Mucosa of stomach (tissue), 1 donor: Measurements from ENCODE around the gene NUDT12.

ENCODE experiments used
- H3K27me3 ChIP-seq: one replicate; pipeline ENCODE4 v1.7.0; 2013; ENCODE audit warnings: mild to moderate bottlenecking, low read length; ENCODE audit not compliant: control insufficient read depth, insufficient read depth
- H3K36me3 ChIP-seq: one replicate; pipeline ENCODE4 v1.7.0; 2013; ENCODE audit warnings: low read length; ENCODE audit not compliant: control insufficient read depth, insufficient read depth
- H3K4me1 ChIP-seq: one replicate; pipeline ENCODE4 v1.7.0; 2013; ENCODE audit warnings: mild to moderate bottlenecking, low read length; ENCODE audit not compliant: control insufficient read depth, insufficient read depth
- H3K4me3 ChIP-seq: one replicate; pipeline ENCODE4 v1.7.0; 2013; ENCODE audit warnings: low read length
- H3K9ac ChIP-seq: one replicate; pipeline ENCODE4 v1.7.0; 2013; ENCODE audit warnings: mild to moderate bottlenecking, low read length, moderate library complexity
- H3K9me3 ChIP-seq: one replicate; pipeline ENCODE4 v1.7.0; 2013; ENCODE audit warnings: mild to moderate bottlenecking, low read length, moderate library complexity; ENCODE audit not compliant: control insufficient read depth
- donor health status: Pancreatic carcinoma.

Gene NUDT12

GRCh38 chr5:103562453-103563157, at the start of gene NUDT12:
Gene NUDT12, minus strand, starts transcription at chr5:103562789. Its CDS starts 2,541 bp downstream, at chr5:103560248.
- no peaks in the 10 kb centered on the region for H3K36me3 ChIP-seq
- peaks cover 3% of the 10 kb centered on the region for H3K4me1 ChIP-seq
- peak within 1 kb of the TSS; percentile 88 for H3K4me3 ChIP-seq
- no peaks in the 10 kb centered on the region for H3K9me3 ChIP-seq
- peak within 1 kb of the TSS; percentile 98 for H3K9ac ChIP-seq
- H3K27me3 ChIP-seq = no peaks in the 10 kb centered on the region

GRCh38 chr5:103607346-103607745, 44.8 kb upstream of the NUDT12 start:
- Histone ChIP-seq H3K9me3 (no peaks in the 10 kb centered on the region), H3K36me3 (no peaks in the 10 kb centered on the region), H3K27me3 (no peaks in the 10 kb centered on the region), H3K4me3 (no peak overlapping the region), H3K4me1 (no peaks in the 10 kb centered on the region), H3K9ac (no peak overlapping the region)

- Histone ChIP-seq H3K4me3 (no peak overlapping the region), H3K27me3 (no peaks in the 10 kb centered on the region), H3K4me1 (no peaks in the 10 kb centered on the region), H3K9ac (no peak overlapping the region), H3K36me3 (no peaks in the 10 kb centered on the region), H3K9me3 (no peaks in the 10 kb centered on the region)
Measured at GRCh38 chr5:103605277-103605676, 42.7 kb upstream of the NUDT12 start.

- no peak overlapping the region for H3K9ac ChIP-seq
- no peaks in the 10 kb centered on the region for H3K27me3 ChIP-seq
- H3K4me3 ChIP-seq = no peak overlapping the region
- no peaks in the 10 kb centered on the region for H3K4me1 ChIP-seq
- H3K9me3 ChIP-seq = no peaks in the 10 kb centered on the region
- H3K36me3 ChIP-seq = no peaks in the 10 kb centered on the region
Measured at GRCh38 chr5:103602438-103602837, 39.8 kb upstream of the NUDT12 start.

- Histone ChIP-seq H3K4me1 (no peaks in the 10 kb centered on the region), H3K9ac (no peak overlapping the region), H3K36me3 (no peaks in the 10 kb centered on the region), H3K9me3 (no peaks in the 10 kb centered on the region), H3K27me3 (no peaks in the 10 kb centered on the region), H3K4me3 (no peak overlapping the region)
Measured at GRCh38 chr5:103601314-103601713, 38.7 kb upstream of the NUDT12 start.

- Histone ChIP-seq H3K36me3 (no peaks in the 10 kb centered on the region), H3K4me3 (no peak overlapping the region), H3K9ac (no peak overlapping the region), H3K4me1 (no peaks in the 10 kb centered on the region), H3K9me3 (no peaks in the 10 kb centered on the region), H3K27me3 (no peaks in the 10 kb centered on the region)
Measured at GRCh38 chr5:103600086-103600485, 37.5 kb upstream of the NUDT12 start.

GRCh38 chr5:103598997-103599566, 36.5 kb upstream of the NUDT12 start:
- no peak overlapping the region for H3K9ac ChIP-seq
- no peaks in the 10 kb centered on the region for H3K27me3 ChIP-seq
- no peaks in the 10 kb centered on the region for H3K36me3 ChIP-seq

GRCh38 chr5:103590221-103590620, 27.6 kb upstream of the NUDT12 start:
- H3K4me3 ChIP-seq = no peak overlapping the region
- no peaks in the 10 kb centered on the region for H3K9me3 ChIP-seq
- H3K27me3 ChIP-seq = no peaks in the 10 kb centered on the region

More at GRCh38 chr5:103598997-103599566, 36.5 kb upstream of the NUDT12 start:
- H3K4me1 ChIP-seq = no peaks in the 10 kb centered on the region
- no peaks in the 10 kb centered on the region for H3K9me3 ChIP-seq
- no peak overlapping the region for H3K4me3 ChIP-seq

GRCh38 chr5:103589776-103590175, 27.2 kb upstream of the NUDT12 start:
- no peak overlapping the region for H3K9ac ChIP-seq

More at GRCh38 chr5:103590221-103590620, 27.6 kb upstream of the NUDT12 start:
- H3K9ac ChIP-seq = no peak overlapping the region
- H3K4me1 ChIP-seq = no peaks in the 10 kb centered on the region
- no peaks in the 10 kb centered on the region for H3K36me3 ChIP-seq

GRCh38 chr5:103589357-103589756, 26.8 kb upstream of the NUDT12 start:
- no peaks in the 10 kb centered on the region for H3K36me3 ChIP-seq
- H3K27me3 ChIP-seq = no peaks in the 10 kb centered on the region
- H3K9me3 ChIP-seq = no peaks in the 10 kb centered on the region
- H3K4me3 ChIP-seq = no peak overlapping the region
- H3K4me1 ChIP-seq = no peaks in the 10 kb centered on the region
- no peak overlapping the region for H3K9ac ChIP-seq

More at GRCh38 chr5:103589776-103590175, 27.2 kb upstream of the NUDT12 start:
- no peaks in the 10 kb centered on the region for H3K4me1 ChIP-seq
- no peak overlapping the region for H3K4me3 ChIP-seq
- no peaks in the 10 kb centered on the region for H3K9me3 ChIP-seq
- no peaks in the 10 kb centered on the region for H3K27me3 ChIP-seq
- no peaks in the 10 kb centered on the region for H3K36me3 ChIP-seq

- Histone ChIP-seq H3K4me1 (no peaks in the 10 kb centered on the region), H3K9me3 (no peaks in the 10 kb centered on the region), H3K4me3 (no peak overlapping the region), H3K36me3 (no peaks in the 10 kb centered on the region), H3K27me3 (no peaks in the 10 kb centered on the region), H3K9ac (no peak overlapping the region)
Measured at GRCh38 chr5:103587185-103587748, 24.7 kb upstream of the NUDT12 start.

GRCh38 chr5:103582364-103582763, 19.8 kb upstream of the NUDT12 start:
- H3K9me3 ChIP-seq = no peaks in the 10 kb centered on the region
- no peaks in the 10 kb centered on the region for H3K36me3 ChIP-seq
- no peak overlapping the region for H3K9ac ChIP-seq
- H3K4me1 ChIP-seq = no peaks in the 10 kb centered on the region
- H3K4me3 ChIP-seq = no peak overlapping the region
- no peaks in the 10 kb centered on the region for H3K27me3 ChIP-seq
